Renal pelvis (tissue), 4 donors: ENCODE measurements around the gene CIITA. TPM values are rescaled to one million over a fixed set of nuclear protein-coding genes. Genes with fewer than 3 reads are reported as not detected.

Experiments used
- DNase-seq: peaks from one replicate; pipeline ENCODE4 v3.0.0-alpha.2; 2013
- polyA plus RNA-seq, 3 donors: library from polyadenylated mRNA; unstranded; fragments of 120-200 nt; gene quantifications; one replicate each; pipeline ENCODE4 v1.2.1, GENCODE V29; 2013; ENCODE audit not compliant: insufficient read length in 3 of 3

The CIITA gene
- polyA plus RNA-seq, 3 donors: 3.6 to 7.0 (median 6.7) TPM

DNA sequence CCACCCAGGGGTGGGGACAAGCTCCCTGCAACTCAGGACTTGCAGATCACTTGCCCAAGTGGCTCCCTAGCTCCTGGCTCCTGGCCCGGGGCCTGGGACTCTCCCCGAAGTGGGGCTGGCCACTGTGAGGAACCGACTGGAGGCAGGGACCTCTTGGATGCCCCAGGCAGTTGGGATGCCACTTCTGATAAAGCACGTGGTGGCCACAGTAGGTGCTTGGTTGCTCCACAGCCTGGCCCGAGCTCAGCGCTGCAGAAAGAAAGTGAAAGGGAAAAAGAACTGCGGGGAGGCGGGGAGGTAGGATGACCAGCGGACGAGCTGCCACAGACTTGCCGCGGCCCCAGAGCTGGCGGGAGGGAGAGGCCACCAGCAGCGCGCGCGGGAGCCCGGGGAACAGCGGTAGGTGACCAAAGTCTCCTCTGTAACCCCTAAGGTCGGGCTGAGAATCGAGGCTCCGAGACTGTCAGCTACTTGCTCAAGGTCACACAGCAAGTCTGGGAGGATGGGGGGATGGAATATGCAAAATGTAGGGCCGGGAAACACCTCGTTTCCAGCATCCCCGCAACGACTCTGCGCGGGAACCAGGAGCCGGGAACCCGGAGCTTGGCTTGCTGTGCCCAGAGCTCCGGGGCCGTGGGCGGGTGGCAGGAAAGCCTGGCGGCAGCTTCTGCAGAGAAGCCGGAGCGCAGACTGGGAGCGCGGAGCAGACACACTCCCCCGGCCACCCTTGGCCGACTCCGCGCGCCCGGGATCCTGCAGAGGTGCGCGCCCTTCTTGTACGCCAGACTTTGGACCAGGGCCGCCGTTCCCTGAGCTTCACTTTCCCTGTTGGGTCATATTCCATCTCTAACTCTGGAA lies 1.9 kb downstream of the CIITA start:
- DNase-seq: peak; percentile 45

DNA sequence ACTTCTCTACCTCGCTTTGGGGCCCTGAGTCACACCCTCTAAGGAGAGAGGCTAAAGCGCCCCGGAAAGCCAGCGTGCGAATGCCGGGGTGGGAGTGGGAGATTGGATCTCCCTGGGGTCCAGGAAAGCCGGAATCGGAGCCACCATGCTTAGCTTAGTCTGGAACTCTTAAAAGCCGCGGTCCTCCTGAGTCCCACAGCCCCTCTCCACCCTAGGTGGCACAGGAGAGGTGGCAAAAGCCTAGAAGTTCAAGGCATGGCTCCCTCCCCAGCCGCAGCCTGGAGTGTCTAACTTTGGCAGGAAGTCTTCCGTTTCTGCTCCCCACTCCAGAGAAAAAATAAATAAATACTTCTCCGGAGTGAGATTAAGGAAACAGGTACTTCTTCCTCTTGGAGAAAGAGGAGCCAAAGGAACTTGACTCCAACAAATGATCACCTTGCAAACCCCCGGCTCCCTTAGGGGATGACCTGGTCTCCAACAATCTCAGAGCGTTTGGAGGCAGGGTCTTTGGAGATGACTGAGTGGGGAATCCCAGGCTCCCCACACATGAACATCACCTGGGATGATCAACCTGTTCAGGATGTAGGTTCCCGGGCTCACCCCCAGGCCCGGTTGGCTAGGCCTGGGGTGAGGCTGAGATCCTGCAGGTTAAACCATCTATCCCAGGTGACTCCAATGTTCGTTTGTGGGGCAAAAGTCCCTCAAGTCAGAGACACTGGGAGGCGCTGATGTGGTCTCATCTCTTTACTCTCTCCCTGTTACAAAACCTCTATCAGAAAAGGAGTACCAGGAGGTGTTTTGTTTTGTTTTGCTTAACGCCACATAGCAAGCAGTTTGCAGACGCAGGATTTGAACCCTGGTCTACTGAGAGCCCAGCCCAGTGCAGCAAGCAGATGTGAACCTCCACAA lies 2.9 kb downstream of the CIITA start:
- DNase-seq: no peak

DNA sequence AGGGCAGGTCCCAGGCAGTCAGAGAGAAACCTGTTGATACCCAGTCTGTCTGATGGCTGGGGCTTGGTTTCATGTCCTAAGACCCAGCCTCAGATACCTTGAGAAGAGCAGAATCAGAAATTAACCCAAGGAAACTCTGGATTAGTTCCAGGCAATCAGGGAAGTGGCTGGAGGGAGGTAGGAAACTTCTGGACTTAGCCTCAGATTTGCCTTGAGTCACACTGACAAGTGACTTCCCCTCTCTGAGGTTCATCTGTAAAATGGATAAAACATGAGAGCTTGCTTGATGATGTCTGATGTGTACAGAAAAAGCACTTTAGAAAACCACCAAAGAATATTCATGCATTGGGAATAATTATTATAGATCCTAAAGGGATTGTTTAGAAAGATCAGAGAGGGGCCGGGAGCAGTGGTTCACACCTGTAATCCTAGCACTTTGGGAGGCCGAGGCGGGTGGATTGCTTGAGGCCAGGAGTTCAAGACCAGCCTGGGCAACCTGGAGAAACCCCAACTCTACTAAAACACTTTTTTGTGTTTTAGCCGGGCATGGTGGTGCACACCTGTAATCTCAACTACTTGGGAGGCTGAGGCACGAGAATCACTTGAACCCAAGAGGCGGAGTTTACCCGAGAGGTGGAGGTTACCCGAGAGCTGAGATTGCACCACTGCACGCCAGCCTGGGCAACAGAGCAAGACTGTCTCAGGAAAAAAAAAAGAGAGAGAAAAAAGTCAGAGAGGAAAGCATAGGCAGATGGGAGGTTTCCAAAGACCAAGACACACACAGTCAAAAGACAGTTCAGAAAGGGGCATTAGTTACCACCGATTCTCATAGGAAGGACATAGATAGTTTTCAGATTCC lies 3.8 kb downstream of the CIITA start:
- DNase-seq: no peak

DNA sequence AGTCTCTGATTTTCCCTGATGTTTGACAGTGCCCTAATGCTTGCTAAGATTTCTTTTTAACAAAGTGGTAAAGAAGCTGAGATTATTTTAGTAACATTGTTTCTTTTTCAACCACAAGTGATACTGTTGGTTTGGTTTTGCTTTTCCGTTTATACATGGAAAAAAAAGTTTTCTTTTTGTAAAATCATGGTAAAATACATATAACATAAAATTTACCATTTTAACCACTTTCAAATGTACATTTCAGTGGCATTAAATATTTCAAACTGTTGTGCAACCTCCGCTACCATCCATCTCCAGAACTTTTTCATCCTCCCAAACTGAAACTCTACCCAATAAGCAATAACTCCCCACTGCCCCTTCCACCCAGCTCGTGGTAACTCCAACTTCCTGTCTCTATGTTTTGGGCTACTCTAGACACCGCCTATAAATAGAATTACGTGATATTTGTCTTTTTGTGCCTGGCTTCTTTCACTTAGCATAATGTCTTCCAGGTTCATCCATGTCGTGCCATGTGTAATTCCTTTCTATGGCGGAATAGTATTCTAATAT lies 4.6 kb downstream of the CIITA start:
- DNase-seq: no peak

DNA sequence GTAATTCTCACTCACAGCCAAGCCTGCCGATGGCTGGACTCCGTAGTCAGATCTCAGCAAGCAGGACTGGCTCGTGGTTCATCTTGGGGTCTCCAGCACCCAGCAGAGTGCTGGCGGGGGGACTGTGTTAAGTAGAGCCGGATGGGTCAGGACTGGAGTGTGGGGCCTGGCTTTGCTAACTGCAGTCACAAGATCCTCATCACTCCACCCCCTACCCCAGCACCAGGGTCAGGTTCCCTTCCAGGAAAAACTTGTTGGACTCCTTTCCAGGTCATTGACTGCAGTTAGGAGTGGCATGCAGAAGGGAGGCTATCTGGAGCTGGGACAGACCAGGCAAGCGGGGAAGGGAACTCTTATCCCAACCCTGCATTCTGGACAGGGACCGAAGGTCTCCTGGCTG lies 6.0 kb downstream of the CIITA start:
- DNase-seq: peak; percentile 82

DNA sequence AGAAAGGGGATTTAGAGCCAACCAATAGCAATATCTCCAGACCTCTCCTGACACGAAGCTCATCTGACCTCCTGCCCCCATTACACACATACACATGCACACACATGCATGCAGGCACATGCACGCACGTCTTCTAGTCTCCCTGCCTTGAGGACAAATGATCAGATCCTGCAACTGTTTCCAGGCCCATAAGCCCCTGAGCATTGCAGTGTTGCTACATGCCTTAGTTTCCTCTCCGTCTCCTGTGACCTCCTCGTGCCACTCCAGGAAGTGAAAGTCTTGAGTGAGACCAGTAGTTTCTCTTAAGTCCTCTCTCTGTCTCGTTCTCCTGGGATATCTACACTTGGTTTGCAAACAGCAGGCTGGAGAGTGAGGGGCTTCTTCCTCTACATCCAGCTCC lies 8.2 kb downstream of the CIITA start:
- no peak for DNase-seq

DNA sequence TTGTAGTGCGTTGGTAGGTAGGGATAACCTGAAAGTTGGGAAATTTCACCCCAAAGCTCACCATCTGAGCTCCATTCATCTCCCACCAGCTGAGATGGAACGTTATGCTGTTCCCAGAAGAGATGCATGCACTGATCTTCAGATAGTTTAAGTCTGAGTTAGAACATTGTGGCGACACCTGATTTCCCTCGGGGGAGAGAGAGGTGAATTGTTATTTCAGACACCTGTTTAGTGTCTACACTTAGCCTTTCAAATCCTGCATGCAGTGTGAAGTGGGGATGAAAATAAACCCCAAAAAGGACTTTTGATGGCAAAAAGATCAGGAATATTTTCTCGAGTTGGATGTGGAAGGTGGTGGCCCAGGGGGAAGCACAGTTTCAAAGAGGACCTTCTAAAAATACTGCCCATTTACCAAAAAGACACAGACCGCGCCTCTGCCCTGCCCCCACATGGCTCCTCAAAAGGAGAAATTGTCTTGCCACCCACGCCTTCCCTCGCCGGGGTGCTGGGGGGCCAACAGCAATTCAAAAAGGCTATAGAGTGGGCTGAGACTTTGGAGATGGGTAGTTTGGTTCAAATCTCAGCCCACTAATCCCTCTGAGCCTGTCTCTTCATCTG lies 11.4 kb downstream of the CIITA start:
- no peak for DNase-seq

DNA sequence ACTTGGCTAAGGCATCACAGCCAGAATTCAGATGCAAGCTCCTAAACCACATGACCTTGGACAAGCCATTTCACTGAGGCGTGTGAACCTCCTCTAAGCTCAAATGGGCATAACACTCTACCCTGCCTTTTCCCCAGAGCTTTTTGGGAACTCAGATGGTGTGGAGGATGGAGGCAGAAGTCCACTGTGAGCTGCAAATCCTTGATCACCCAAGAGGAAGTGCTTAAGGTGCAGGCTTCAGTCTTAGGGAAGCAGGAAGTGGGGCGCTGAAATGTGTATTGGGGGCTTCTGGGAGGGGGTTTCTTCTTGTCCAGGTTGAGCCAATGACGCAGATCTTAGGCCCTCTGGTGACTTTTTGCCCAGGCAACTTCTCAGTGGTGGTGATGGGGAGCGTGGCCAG lies 12.9 kb downstream of the CIITA start:
- DNase-seq: no peak

DNA sequence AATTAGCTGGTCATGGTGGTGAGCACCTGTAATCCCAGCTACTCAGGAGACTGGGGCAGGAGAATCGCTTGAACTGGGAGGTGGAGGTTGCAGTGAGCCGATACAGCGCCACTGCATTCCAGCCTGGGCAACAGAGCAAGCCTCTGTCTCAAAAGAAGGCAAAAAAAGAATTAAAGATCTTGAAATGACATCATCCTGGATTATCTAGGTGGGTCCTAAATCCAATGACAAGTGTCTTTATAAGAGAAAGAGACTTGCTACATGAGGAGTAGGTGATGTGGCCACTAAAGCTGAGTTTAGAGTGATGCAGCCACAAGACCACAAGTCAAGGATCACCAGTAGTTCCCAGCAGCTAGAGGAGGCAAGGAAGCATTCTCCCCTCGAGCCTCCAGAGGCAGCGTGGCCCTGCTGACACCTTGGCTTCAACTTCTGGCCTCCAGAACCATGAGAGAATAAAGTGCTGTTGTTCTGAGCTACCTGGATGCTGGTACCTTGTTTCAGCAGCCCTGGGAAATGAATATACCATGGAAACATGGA lies 15.8 kb downstream of the CIITA start:
- no peak for DNase-seq

DNA sequence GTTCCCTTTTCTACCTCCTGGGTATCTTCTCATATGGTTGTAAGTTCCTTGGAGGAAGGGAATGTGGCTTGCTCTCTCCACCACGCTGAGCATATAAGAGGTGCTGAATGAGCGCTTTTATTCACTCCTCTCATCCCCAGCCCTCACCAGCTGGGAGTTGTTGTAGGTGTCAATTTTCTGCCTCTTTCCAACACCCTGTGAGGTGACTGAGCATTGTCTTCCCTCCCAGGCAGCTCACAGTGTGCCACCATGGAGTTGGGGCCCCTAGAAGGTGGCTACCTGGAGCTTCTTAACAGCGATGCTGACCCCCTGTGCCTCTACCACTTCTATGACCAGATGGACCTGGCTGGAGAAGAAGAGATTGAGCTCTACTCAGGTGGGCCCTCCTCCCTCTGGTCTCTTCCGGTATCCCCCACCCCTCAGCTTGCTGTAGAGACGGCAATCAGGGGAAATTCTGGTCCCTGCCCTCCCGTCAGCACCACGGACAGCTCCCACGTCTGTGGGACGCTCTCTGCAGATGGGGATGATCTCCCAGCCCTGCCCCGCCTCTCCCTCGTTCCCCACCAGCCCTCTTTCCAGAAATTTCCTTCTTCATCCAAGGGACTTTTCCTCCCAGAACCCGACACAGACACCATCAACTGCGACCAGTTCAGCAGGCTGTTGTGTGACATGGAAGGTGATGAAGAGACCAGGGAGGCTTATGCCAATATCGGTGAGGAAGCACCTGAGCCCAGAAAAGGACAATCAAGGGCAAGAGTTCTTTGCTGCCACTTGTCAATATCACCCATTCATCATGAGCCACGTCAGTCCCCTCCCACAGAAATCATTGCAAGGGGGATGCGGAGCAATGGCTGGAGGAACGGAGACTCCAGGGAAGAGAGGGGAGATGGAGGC lies 18.3 kb downstream of the CIITA start:
- peak; percentile 73 for DNase-seq

DNA sequence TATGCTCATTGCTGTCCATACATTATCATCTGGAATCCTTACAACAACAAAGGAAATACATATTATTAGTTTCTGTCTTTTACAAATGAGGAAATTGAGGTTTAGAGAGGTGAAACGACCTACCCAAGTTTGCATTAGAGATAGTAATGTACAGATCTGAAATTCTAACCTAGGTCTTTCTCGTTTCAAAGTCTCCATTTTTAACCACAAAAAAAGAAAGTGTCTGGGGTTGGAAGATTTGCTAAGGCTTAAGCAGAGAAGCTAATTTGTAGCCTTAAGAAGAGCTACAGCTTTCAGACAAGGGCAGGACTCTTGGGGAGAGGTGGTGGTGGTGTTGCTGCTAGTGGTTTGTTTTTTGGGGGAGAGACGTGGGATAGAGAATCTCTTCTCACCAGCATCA lies 19.2 kb downstream of the CIITA start:
- DNase-seq: no peak

DNA sequence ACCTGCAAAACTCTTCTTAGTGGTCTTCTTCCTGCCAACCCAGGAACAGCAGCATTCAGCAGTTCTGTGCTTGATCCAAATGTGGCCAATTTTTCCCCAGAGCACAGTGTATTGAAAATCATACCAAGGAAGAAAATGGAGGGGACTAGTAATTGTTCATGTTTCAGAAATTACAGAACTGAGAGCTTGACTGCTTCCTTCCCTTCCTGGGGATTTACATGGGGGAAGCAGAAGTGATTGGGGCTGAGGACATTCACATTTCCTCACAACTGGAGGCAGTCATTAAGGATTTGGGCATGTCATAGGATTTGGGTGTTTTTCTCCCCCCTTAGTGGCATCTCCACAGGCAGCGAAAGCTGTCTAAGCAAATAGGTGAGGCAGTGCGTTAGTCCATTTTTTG lies 19.7 kb downstream of the CIITA start:
- no peak for DNase-seq

DNA sequence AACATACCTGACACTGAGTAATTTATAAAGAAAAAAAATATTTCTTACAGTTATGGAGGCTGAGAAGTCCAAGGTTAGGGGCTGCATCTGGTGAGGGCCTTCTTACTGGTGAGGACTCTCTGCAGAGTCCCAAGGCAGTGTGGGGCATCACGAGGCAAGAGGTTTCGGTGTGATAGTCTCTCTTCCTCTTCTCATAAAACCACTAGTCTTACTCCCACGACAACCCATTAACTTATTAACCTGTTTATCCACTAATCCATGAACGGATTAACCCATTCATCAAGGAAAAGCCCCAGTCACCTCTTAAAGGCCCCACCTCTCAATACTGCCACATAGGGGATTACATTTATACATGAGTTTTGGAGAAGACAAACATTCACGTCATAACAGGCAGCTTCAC lies 20.1 kb downstream of the CIITA start:
- no peak for DNase-seq

DNA sequence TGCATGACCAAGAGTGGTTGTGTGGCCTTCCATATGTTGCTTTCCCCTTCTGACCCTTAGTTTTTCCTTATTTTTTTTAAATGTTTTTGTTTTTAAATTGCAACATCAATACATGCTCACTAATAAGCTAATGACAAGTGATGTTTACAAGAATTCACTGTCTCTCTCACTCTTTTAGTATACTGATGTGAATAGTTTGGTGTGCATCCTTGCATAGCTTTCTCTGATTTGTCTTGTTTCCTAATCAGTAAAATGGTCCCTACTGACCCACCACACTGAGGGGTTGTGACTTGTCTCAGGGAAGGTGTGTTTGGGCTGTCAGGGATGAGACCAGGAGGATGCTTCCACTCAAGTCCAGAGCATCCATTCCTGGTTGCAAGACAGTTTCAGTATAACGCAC lies 26.0 kb downstream of the CIITA start:
- no peak for DNase-seq

DNA sequence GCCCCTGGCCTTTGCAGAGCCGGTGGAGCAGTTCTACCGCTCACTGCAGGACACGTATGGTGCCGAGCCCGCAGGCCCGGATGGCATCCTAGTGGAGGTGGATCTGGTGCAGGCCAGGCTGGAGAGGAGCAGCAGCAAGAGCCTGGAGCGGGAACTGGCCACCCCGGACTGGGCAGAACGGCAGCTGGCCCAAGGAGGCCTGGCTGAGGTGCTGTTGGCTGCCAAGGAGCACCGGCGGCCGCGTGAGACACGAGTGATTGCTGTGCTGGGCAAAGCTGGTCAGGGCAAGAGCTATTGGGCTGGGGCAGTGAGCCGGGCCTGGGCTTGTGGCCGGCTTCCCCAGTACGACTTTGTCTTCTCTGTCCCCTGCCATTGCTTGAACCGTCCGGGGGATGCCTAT lies 29.5 kb downstream of the CIITA start:
- DNase-seq: no peak

DNA sequence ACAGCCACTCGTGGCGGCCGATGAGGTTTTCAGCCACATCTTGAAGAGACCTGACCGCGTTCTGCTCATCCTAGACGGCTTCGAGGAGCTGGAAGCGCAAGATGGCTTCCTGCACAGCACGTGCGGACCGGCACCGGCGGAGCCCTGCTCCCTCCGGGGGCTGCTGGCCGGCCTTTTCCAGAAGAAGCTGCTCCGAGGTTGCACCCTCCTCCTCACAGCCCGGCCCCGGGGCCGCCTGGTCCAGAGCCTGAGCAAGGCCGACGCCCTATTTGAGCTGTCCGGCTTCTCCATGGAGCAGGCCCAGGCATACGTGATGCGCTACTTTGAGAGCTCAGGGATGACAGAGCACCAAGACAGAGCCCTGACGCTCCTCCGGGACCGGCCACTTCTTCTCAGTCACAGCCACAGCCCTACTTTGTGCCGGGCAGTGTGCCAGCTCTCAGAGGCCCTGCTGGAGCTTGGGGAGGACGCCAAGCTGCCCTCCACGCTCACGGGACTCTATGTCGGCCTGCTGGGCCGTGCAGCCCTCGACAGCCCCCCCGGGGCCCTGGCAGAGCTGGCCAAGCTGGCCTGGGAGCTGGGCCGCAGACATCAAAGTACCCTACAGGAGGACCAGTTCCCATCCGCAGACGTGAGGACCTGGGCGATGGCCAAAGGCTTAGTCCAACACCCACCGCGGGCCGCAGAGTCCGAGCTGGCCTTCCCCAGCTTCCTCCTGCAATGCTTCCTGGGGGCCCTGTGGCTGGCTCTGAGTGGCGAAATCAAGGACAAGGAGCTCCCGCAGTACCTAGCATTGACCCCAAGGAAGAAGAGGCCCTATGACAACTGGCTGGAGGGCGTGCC lies 30.1 kb downstream of the CIITA start:
- DNase-seq: no peak

DNA sequence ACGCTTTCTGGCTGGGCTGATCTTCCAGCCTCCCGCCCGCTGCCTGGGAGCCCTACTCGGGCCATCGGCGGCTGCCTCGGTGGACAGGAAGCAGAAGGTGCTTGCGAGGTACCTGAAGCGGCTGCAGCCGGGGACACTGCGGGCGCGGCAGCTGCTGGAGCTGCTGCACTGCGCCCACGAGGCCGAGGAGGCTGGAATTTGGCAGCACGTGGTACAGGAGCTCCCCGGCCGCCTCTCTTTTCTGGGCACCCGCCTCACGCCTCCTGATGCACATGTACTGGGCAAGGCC lies 30.7 kb downstream of the CIITA start:
- DNase-seq: no peak

DNA sequence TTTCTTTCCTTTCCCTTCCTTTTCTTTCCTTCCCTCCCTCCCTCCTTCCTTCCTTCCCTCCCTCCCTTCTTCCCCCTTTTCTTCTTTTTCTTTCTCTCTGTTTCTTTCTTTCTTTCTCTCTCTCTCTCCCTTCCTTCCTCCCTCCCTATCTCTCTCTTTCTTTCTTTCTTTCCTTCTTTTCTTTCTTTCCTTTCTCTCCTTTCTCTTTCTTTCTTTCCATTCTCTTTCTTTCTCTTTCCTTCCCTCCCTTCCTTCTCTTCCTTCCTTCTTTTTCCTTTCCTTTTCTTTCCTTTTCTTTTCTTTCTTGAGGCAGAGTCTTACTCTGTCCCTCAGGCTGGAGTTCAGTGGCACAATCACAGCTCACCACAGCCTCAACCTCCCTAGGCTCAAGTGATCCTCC lies 34.3 kb downstream of the CIITA start:
- DNase-seq: no peak

DNA sequence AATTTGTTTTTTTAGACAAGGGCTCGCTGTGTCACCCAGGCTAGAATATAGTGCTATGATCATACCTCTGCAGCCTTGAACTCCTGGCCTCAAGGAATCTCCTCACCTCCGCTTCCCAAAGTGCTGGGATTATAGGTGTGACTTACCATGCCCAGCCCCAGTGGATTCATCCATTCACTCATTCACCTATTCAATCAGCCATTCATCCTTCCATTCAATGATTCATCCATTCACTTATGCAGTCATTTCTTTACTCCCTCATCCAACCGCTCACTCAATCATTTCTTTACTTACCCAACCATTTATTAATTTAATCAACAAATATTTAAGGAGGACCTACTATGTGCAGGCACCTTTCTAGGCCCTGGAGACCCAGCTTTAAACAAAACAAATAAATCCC lies 39.5 kb downstream of the CIITA start:
- no peak for DNase-seq
